Measurements from ENCODE around the gene IFI6. TPM values are rescaled to one million over a fixed set of nuclear protein-coding genes. Genes with fewer than 3 reads are reported as not detected.
"Not testable (repeated sequence)": the region's sequence is repeated elsewhere in the genome, so short reads cannot be mapped to it uniquely, and the experiment has no call there.

Gene IFI6
- total RNA-seq, 1 experiment from 2014 or later, result 77.4 TPM

DNA sequence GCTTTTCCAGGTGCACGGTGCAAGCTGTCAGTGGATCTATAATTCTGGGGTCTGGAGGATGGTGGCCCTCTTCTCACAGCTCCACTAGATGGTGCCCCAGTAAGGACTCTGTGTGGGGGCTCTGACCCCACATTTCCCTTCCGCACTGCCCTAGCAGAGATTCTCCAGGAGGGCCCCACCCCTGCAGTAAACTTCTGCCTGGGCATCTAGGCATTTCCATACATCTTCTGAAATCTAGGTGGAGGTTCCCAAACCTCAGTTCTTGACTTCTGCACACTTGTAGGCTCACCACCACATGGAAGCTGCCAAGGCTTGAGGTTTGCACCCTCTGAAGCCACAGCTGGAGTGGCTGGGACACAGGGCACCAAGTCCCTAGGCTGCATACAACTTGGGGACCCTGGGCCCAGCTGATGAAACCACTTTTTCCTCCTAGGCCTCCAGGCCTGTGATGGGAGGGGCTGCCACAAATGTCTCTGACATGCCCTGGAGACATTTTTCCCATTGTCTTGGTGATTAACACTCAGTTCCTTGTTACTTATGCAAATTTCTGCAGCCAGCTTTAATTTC is 8.3 kb upstream of the IFI6 start:
- DNase-seq (ENCODE audit: low read depth); in situ Hi-C loops (cut with HindIII; ENCODE audit: low pct_unique_long_range_greater_than_20kb, low sequenced_read_pairs): not testable (repeated sequence)

DNA sequence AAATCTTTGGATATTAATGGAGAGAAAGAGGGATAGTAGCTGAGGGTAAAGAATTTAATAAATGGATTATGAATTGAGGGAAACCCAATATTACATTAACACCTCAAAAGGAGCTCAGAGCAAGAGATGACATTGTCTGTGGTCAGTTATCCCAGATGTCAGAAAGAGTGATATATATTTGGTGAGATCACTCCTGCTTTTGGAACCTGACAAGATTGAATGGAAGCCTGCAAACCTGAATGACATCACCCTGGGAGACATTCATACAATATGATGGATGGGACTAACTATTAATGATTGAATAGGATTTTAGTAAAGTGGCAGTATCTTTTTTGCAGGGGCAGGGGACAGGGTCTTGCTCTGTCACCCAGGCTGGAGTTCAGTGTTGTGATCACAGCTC is 6.8 kb upstream of the IFI6 start:
- DNase-seq (ENCODE audit: low read depth), result no peak
- in situ Hi-C loops (cut with HindIII; ENCODE audit: low pct_unique_long_range_greater_than_20kb, low sequenced_read_pairs), result no loop called here

- in situ Hi-C loops (cut with HindIII; ENCODE audit: low pct_unique_long_range_greater_than_20kb, low sequenced_read_pairs), result no loop called here
- no peak for DNase-seq (ENCODE audit: low read depth)
Observed at GRCh38 chr1:27676410-27676809, 4.4 kb upstream of the IFI6 start.

DNA sequence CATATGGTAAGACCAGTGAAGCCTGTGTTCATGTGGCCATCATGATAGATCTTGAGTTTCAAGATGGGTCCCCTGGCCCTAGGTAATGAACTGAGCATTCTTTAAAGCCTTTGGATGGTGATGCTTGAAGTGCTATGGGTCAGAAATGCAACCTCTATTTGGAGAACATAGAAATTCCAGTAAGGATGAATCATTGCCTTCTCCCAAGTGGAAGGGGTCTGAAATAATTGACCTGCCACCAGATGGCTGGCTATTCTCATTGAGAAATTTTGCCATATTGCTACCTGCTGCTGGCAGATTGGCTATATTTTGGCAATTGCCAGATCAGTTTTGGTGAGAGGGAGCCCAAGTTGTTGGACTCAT is 739 bp upstream of the IFI6 start:
- in situ Hi-C loops (cut with HindIII; ENCODE audit: low pct_unique_long_range_greater_than_20kb, low sequenced_read_pairs), result no loop called here
- no peak for DNase-seq (ENCODE audit: low read depth)

DNA sequence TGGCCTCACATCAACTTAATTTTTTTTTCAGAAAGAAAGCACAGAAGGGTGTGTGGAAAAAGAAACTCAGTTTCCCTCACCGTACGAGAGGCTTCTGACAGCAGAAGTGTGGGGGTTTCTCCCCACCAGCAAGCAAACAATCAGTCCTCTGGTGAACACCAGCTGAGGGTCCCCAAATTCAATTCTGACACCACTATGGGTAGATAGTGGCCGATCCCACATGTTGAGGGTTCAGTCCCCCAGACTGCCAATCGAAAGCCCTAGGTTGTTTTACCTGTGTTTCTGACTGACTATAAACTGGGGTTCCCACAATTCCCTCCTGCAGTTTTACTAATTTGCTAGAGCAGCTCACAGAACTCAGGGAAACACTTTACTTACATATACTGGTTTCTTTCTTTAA is 2.1 kb downstream of the IFI6 start:
- in situ Hi-C loops (cut with HindIII; ENCODE audit: low pct_unique_long_range_greater_than_20kb, low sequenced_read_pairs), result no loop called here
- DNase-seq (ENCODE audit: low read depth), result no peak

GRCh38 chr1:27668808-27669723 is 2.9 kb downstream of the IFI6 start:
- in situ Hi-C loops (cut with HindIII; ENCODE audit: low pct_unique_long_range_greater_than_20kb, low sequenced_read_pairs), result no loop called here
- DNase-seq (ENCODE audit: low read depth), result peak; percentile 56

GRCh38 chr1:27668121-27668807 is 3.7 kb downstream of the IFI6 start:
- in situ Hi-C loops (cut with HindIII; ENCODE audit: low pct_unique_long_range_greater_than_20kb, low sequenced_read_pairs), result no loop called here
- DNase-seq (ENCODE audit: low read depth), result no peak

DNA sequence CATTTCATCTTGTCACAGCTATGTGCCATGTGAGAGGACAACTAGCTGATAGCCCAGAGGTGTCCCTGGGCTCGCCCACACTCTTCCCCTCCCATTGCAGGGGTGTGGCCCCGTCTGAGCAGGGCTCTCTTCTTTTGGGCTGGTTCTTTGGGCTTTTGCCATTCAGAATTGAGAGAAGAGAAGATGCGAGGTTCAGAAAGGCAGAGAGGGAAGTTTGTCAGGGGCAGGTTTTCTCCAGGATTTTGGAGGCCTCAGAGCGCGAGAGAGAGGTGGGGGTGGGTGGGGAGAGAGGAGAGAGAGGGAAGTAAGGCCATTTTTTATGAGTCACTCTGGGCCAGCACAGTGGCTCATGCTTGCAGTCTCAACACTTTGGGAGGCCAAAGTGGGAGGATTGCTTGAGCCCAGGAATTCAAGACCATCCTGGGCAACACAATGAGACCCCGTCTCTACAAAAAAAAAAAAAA is 5.2 kb downstream of the IFI6 start:
- DNase-seq (ENCODE audit: low read depth), result no peak
- in situ Hi-C loops (cut with HindIII; ENCODE audit: low pct_unique_long_range_greater_than_20kb, low sequenced_read_pairs), result no loop called here

GRCh38 chr1:27666294-27666693 is 5.7 kb downstream of the IFI6 start:
- no peak for DNase-seq (ENCODE audit: low read depth)
- in situ Hi-C loops (cut with HindIII; ENCODE audit: low pct_unique_long_range_greater_than_20kb, low sequenced_read_pairs), result no loop called here

DNA sequence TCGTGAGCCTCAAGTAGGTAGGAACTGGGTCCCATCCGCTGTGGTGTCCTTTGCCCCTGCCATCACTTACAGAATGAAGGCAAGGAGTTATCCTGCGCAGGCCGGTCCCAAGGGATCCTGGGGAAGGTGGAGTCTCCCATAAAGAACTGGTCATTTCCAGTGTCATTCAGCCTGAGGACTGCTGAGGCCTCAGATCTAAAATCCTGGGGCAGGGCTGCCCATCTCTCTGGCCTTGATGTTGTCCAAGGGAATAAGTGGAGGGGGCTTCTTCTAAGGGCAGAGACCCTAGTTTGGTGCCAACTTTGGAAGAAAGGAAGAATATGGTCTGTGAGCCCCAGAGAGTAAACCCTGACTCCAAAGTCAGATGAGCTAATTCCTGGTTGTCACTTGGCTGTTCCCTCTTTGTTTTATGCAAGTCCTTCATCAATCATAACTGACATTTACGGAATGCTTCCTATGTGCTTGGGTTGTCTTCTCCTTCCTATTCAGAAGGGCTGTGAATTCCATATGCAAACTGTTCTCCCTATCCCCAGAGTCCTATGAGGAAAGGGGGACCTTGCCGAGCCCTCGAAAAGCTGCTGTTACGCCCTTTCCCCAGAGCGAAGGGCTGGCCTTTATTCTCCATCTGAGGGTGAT is 6.9 kb downstream of the IFI6 start:
- no peak for DNase-seq (ENCODE audit: low read depth)
- in situ Hi-C loops (cut with HindIII; ENCODE audit: low pct_unique_long_range_greater_than_20kb, low sequenced_read_pairs), result no loop called here

DNA sequence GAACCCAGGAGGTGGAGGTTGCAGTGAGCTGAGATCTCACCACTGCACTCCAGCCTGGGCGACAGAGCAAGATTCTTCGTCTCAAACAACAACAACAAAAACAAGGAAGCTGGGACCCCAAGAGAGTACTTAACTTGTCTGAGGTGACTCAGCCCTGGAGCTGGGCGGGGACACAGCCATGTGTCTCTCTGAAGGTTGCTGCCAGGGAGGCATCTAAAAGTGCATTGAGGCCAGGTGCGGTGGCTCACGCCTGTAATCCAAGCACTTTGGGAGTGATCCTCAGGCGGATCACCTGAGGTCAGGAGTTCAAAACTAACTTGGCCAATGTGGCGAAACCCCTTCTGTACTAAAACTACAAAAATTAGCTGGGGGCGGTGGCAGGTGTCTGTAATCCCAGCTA is 7.7 kb downstream of the IFI6 start:
- in situ Hi-C loops (cut with HindIII; ENCODE audit: low pct_unique_long_range_greater_than_20kb, low sequenced_read_pairs), result no loop called here
- no peak for DNase-seq (ENCODE audit: low read depth)

GRCh38 chr1:27662707-27663393 is 9.1 kb downstream of the IFI6 start:
- in situ Hi-C loops (cut with HindIII; ENCODE audit: low pct_unique_long_range_greater_than_20kb, low sequenced_read_pairs), result no loop called here
- peak; percentile 74 for DNase-seq (ENCODE audit: low read depth)

DNA sequence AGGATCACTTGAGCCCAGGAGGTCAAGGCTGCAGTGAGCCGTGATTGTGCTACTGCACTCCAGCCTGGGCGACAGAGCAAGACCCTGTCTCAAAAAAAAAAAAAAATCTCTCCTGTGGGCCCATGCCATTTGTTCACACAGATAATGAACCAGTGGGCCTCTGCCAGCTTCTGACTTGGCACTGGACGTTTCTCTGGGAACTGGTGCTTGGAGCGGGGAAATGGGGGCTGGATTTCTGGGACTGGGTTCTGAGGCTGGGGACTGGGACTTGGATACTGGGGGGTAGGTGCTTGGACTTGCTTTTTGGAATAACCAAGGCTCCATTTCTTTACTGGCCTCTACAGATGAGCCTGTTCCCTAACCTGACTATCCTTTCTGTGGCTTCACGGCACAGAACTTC is 9.7 kb downstream of the IFI6 start:
- in situ Hi-C loops (cut with HindIII; ENCODE audit: low pct_unique_long_range_greater_than_20kb, low sequenced_read_pairs), result no loop called here

DNA sequence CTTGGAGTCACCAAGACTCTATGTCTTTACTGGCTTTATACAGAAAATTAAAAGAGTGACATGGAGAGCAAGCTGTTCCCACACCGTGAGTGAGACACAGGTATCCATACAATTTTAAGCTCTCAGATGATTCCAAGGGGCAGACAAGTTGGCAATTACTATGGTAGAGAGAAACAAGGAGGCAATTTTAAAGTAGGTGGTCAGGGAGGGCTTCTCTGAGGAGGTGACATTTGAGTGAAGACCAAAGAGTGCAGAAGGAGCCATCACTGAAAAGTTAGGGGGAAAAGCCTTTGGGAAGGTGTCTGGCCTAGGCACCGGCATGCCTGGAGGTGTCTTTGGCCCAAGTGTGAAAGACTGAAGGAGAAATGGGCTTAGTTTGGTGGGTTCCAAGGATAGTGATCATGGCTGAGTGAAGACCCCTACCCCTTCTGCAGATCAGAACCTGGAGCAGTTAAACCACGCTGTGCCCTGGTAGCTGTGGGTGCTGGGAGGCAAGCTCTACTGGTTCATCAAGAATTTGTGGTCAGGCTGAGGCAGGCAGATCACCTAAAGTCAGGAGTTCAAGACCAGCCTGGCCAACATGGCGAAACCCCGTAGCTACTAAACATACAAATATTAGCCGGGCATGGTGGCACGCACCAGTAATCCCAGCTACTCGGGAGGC is 10.4 kb downstream of the IFI6 start:
- in situ Hi-C loops (cut with HindIII; ENCODE audit: low pct_unique_long_range_greater_than_20kb, low sequenced_read_pairs), result no loop called here
- no peak for DNase-seq (ENCODE audit: low read depth)

More for the DNA sequence above, 9.7 kb downstream of the IFI6 start:
- no peak for DNase-seq (ENCODE audit: low read depth)

- no peak for DNase-seq (ENCODE audit: low read depth)
- in situ Hi-C loops (cut with HindIII; ENCODE audit: low pct_unique_long_range_greater_than_20kb, low sequenced_read_pairs), result no loop called here
Observed at GRCh38 chr1:27660300-27660835, 11.6 kb downstream of the IFI6 start.

- DNase-seq (ENCODE audit: low read depth), result peak; percentile 77
- in situ Hi-C loops (cut with HindIII; ENCODE audit: low pct_unique_long_range_greater_than_20kb, low sequenced_read_pairs), result no loop called here
Observed at GRCh38 chr1:27659497-27660299, 12.3 kb downstream of the IFI6 start.

GRCh38 chr1:27658951-27659496 is 13.0 kb downstream of the IFI6 start:
- in situ Hi-C loops (cut with HindIII; ENCODE audit: low pct_unique_long_range_greater_than_20kb, low sequenced_read_pairs), result no loop called here
- DNase-seq (ENCODE audit: low read depth), result no peak

All from Caki2 (cell line).